ENCODE measurements around the gene BCAT1.
"Not testable (repeated sequence)": the region's sequence is repeated elsewhere in the genome, so short reads cannot be mapped to it uniquely, and the experiment has no call there.

- TF ChIP-seq CTCF (IDR thresholded peaks at IDR 0.05; ENCODE audit: low read length); EZH2 (IDR thresholded peaks at IDR 0.05; ENCODE audit: borderline replicate concordance, low read length): not testable (repeated sequence)
Measured at GRCh38 chr12:24928533-24929306, 20.2 kb downstream of the BCAT1 start.

Data from OCI-LY1 (cell line).